Measurements from ENCODE around the gene RNF220. TPM values are rescaled to one million over a fixed set of nuclear protein-coding genes. Genes with fewer than 3 reads are reported as not detected.

Gene RNF220
- total and polyA plus RNA-seq, 9 of the 15 experiments (the other 6 are each of a cell fraction or from before 2014, with no cell fraction given) = 5.1 to 117 (median 66.9) TPM

DNA sequence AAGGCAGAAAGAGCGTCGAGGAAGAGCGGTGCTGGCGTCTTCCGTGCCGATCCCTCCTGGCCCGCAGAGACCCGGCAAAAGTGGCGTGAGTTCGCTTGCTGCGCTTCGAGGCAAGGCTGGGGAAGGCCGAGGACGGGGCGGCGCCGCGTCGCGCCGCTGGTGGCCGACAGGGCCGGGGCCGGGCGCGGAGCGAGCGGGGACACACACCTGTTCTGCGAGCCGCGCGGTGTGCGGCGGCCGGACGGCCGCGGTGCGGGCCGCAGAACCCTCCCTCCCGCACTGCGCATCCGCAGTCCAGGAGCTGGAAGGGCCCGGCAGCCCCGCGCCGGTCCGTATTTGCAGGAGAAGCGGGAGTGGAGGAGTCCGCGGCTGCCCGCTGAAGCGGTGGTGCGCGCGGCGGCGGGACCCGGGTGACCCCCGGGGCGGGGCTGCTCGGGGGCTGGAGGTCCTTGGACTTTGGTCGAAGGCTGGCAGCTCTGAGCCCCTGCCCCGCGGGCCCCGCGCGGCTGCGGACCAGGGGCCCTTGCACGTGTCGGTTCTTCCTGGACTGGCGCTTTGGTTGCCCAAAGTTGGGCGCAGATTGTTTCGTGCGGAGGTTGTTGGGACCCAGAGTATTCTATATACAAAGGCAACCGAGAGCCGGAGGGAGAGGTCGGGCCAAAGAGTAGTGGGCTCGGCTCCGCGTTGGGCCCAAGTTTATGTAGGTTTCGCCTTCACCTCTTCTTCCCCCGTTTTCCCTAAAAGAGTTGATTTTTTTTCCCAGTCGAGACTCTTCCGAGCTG lies 2.6 kb downstream of the RNF220 start:
- POLR2A ChIA-PET = interaction anchor here (0.5 to 1.1 kb wide), 4 partner anchors 36 to 136 kb away, joined by 3 read pairs; no protein-coding TSS in a partner anchor
- H4K20me1 ChIP-seq (replicated peaks; ENCODE audit: control insufficient read depth, insufficient read depth, low read length) = 0 out of 2 replicates have a peak, but pooled peaks cover 3% of the 10 kb centered on the region
- no peaks in the 10 kb centered on the region for H3K79me2 ChIP-seq (ENCODE audit: control insufficient read depth, insufficient read depth, low read length)
- H3K4me1 ChIP-seq (replicated peaks in 1 of 2; ENCODE audit: control insufficient read depth in 2 of 2, insufficient read depth in 2 of 2, low read length in 2 of 2) = peaks cover 0 to 19% of the 10 kb centered on the region in 2 experiments; a peak in 2 of 5 replicates
- H3K9ac ChIP-seq (ENCODE audit: insufficient read depth in 1 of 2, low read depth in 2 of 2, low read length in 2 of 2) = no peak overlapping the region
- in situ Hi-C loops (cut with MboI) (no loop called here), intact Hi-C loops (cut with micrococcal nuclease) (no loop called here)
- no peak overlapping the region for H2AFZ ChIP-seq (ENCODE audit: low read depth, low read length)
- CTCF ChIA-PET (ENCODE audit: low intra/inter-chr PET ratio) = no interaction called here
- no TSS peak for BruUV-seq (replicated peaks)
- H3K27me3 ChIP-seq (ENCODE audit: control insufficient read depth in 2 of 2, insufficient read depth in 2 of 2, low read length in 2 of 2) = peaks cover 58 to 78% of the 10 kb centered on the region in 2 experiments
- no peak overlapping the region for H3K4me3 ChIP-seq
- 52% methylated on average over 51 of the region's 85 CpGs for WGBS (ENCODE audit: insufficient coverage, low coverage, missing lambda C conversion rate)
- H3K9me1 ChIP-seq (ENCODE audit: control insufficient read depth, insufficient read depth, low read length) = no peaks in the 10 kb centered on the region
- TF ChIP-seq OTX1 (CRISPR knock-in tag; IDR thresholded peaks at IDR 0.05) (no peak), NR2C2 (CRISPR knock-in tag; IDR thresholded peaks at IDR 0.05) (no peak), NR2C2 (tag; IDR thresholded peaks at IDR 0.05) (no peak), C11orf30 (IDR thresholded peaks at IDR 0.05; ENCODE audit: low read depth) (no peak), HNRNPUL1 (IDR thresholded peaks at IDR 0.05; ENCODE audit: low read length) (no peak), SMAD2 (IDR thresholded peaks at IDR 0.05; ENCODE audit: low read depth, low read length) (no peak), EP400 (IDR thresholded peaks at IDR 0.05) (no peak), PURB (CRISPR knock-in tag; IDR thresholded peaks at IDR 0.05; ENCODE audit: low read depth) (no peak), ZNF354B (CRISPR knock-in tag; IDR thresholded peaks at IDR 0.05) (no peak), SREBF2 (CRISPR knock-in tag; IDR thresholded peaks at IDR 0.05) (no peak), HDAC6 (IDR thresholded peaks at IDR 0.05; ENCODE audit: low read depth, low read length) (no peak), ETS2 (tag; IDR thresholded peaks at IDR 0.05; ENCODE audit: borderline replicate concordance, poor library complexity, severe bottlenecking) (no peak), PHF21A (IDR thresholded peaks at IDR 0.05; ENCODE audit: borderline replicate concordance, low read depth) (no peak), TRIM28 (IDR thresholded peaks at IDR 0.05) (no peak), TEAD2 (tag; IDR thresholded peaks at IDR 0.05) (no peak)
- TF ChIP-seq, protein P1, sequence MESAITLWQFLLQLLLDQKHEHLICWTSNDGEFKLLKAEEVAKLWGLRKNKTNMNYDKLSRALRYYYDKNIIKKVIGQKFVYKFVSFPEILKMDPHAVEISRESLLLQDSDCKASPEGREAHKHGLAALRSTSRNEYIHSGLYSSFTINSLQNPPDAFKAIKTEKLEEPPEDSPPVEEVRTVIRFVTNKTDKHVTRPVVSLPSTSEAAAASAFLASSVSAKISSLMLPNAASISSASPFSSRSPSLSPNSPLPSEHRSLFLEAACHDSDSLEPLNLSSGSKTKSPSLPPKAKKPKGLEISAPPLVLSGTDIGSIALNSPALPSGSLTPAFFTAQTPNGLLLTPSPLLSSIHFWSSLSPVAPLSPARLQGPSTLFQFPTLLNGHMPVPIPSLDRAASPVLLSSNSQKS (CRISPR knock-in tag; IDR thresholded peaks at IDR 0.05) = no peak
- FAIRE-seq = no peak
- no peak for ATAC-seq
- no peaks in the 10 kb centered on the region for H3K36me3 ChIP-seq (ENCODE audit: control insufficient read depth, insufficient read depth, low read length)
- H3K9me3 ChIP-seq (replicated peaks; ENCODE audit: control insufficient read depth, insufficient read depth, low read depth, low read length) = no peaks in the 10 kb centered on the region
- no peak overlapping the region for H3K4me2 ChIP-seq (ENCODE audit: insufficient read depth, low read length)
- no peak overlapping the region for H3K27ac ChIP-seq (ENCODE audit: extremely low read depth, low read depth, low read length)
- no peak for DNase-seq (ENCODE audit: extremely low read depth in 1 of 4, low spot score in 3 of 4)

Data from K562 (cell line).